Spinal cord (tissue), 10 donors: Measurements from ENCODE around the gene ZNF853. TPM values are rescaled to one million over a fixed set of nuclear protein-coding genes. Genes with fewer than 3 reads are reported as not detected.
"Not testable (repeated sequence)": the region's sequence is repeated elsewhere in the genome, so short reads cannot be mapped to it uniquely, and the experiment has no call there.

ENCODE experiments used
- DNase-seq, 6 donors: peaks; one replicate each; pipeline versions ENCODE4 v3.0.0 to v3.0.0-alpha.2; 2013 to 2015; ENCODE audit warnings: low spot score in 6 of 6, low read depth in 4 of 6
- H3K27ac ChIP-seq: one replicate; pipeline ENCODE4 v1.5.1; 2013; ENCODE audit warnings: low read depth, low read length, control low read depth
- H3K27me3 ChIP-seq: one replicate; pipeline ENCODE4 v1.6.1; 2013; ENCODE audit warnings: low read length; ENCODE audit not compliant: control insufficient read depth, insufficient read depth
- H3K36me3 ChIP-seq: one replicate; pipeline ENCODE4 v1.6.1; 2013; ENCODE audit warnings: low read length; ENCODE audit not compliant: control insufficient read depth, insufficient read depth
- H3K4me1 ChIP-seq: one replicate; pipeline ENCODE4 v1.6.1; 2013; ENCODE audit warnings: low read length; ENCODE audit not compliant: control insufficient read depth, insufficient read depth
- H3K4me3 ChIP-seq: one replicate; pipeline ENCODE4 v1.5.1; 2013; ENCODE audit warnings: low read depth, low read length, control low read depth
- H3K9me3 ChIP-seq: one replicate; pipeline ENCODE4 v1.6.1; 2013; ENCODE audit warnings: low read length; ENCODE audit not compliant: control insufficient read depth, insufficient read depth
- WGBS: methylation state at CpG from one replicate; pipeline ENCODE4 v1.1.5; 2013; ENCODE audit warnings: missing lambda C conversion rate; ENCODE audit not compliant: insufficient coverage; 5-methylcytosine and 5-hydroxymethylcytosine counted together
- polyA plus RNA-seq, 2 donors: library from polyadenylated mRNA; unstranded; fragments of 120-200 nt; gene quantifications; one replicate each; pipeline ENCODE4 v1.2.1, GENCODE V29; 2013; ENCODE audit not compliant: insufficient read length in 2 of 2
- total RNA-seq, 2 donors: library from RNA; depleted of rRNA in 1 of 2; stranded (reverse); fragments of 120-200 nt in 1 of 2; fragments of >200 nt in 1 of 2; gene quantifications; one replicate each; pipeline versions ENCODE4 v1.2.3 to v1.2.4, GENCODE V29; 2013 to 2014
- donor health status: healthy.

The ZNF853 gene
- total and polyA plus RNA-seq, 4 donors = 12.9 to 46.8 (median 28.7) TPM

DNA sequence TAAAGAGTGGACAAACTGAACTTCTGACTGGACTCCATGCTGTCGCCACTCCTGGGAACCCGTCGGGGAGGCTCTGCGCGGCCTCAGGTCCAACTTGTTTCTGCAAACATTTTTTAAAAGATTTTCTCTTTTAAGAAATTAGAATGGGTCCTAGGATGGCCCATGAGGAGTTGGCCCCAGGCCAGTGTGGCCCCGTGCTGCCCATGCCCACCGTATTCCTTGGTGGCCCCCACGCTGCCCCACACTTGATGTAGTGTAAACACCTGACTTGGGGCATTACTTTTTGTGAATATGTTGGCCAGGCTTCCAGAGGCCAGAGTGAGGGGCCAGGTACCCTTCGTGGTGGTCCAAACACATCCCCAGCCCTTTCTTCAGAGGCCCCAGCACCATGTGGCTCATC lies 41.0 kb downstream of the ZNF853 start:
- H3K36me3 ChIP-seq = peaks cover 57% of the 10 kb centered on the region
- no peak overlapping the region for H3K27ac ChIP-seq
- H3K27me3 ChIP-seq = no peaks in the 10 kb centered on the region
- no peak overlapping the region for H3K4me3 ChIP-seq
- 98% methylated on average over 8 of the region's 9 CpGs for WGBS
- peaks cover 10% of the 10 kb centered on the region for H3K4me1 ChIP-seq
- no peak for DNase-seq
- H3K9me3 ChIP-seq = no peaks in the 10 kb centered on the region

DNA sequence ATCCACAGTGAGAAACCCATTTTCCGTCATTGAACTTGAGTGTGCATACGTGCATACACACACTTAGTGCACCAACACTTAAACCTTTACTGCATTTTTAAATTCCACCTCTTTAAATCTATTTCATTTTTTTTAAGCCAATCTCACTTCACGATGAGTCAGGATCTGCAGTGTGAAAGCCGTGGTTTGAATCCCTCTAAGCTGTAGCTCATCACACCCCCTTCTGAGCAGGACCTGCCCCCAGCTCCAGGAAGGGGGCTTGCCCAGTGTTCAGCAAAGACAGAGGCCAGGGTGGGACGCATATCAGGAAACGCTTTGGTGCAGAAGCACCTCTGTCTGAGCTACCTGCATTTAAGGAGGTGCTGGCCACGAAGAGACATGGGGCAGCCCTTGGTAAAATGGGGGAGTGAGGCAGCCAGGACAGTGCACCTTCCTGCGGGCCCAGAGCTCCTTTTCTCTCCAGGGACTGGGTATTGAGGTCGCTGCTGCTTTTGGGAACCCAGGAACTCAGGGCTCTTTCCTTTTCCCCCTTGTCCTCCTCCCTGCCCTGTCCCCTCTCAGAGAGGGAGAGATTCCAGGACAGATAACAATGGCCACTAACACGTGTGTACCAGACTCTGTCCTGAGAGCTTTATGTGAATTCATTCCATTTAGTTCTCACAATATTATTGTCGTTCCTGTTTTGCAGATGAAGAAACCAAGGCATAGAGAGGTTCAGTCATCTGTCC lies 43.4 kb downstream of the ZNF853 start:
- H3K4me3 ChIP-seq = no peak overlapping the region
- 42% methylated on average over 10 of the region's 11 CpGs for WGBS
- peaks cover 10% of the 10 kb centered on the region for H3K4me1 ChIP-seq
- H3K9me3 ChIP-seq = no peaks in the 10 kb centered on the region
- H3K27ac ChIP-seq = no peak overlapping the region
- H3K36me3 ChIP-seq = peaks cover 33% of the 10 kb centered on the region
- no peak for DNase-seq
- no peaks in the 10 kb centered on the region for H3K27me3 ChIP-seq

DNA sequence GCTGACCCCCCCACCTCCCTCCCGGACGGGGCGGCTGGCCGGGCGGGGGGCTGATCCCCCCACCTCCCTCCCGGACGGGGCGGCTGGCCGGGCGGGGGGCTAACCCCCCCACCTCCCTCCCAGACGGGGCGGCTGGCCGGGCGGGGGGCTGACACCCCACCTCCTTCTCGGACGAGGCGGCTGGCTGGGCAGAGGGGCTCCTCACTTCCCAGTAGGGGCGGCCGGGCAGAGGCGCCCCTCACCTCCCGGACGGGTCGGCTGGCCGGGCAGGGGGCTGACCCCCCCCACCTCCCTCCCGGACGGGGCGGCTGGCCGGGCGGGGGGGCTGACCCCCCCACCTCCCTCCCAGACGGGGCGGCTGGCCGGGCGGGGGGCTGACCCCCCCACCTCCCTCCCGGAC lies 55.4 kb downstream of the ZNF853 start:
- not testable (repeated sequence) for H3K4me1 ChIP-seq, DNase-seq, H3K4me3 ChIP-seq, H3K27ac ChIP-seq, H3K27me3 ChIP-seq
- peaks cover 34% of the 10 kb centered on the region for H3K9me3 ChIP-seq
- 94% methylated on average over 7 of the region's 34 CpGs for WGBS
- peaks cover 14% of the 10 kb centered on the region for H3K36me3 ChIP-seq

Other genes starting within 250 kb of the ZNF853 start
- 10 to 100 TPM; 68.1 to 83.8 TPM for gene RAC1, start 241.1 kb upstream of the ZNF853 start, total RNA-seq
- gene RAC1, start 241.1 kb upstream of the ZNF853 start, polyA plus RNA-seq = 100 to 1,000 TPM; 279 to 328 TPM
- gene DAGLB, start 167.7 kb upstream of the ZNF853 start, total RNA-seq = 10 to 100 TPM; 16.4 to 17.3 TPM
- gene DAGLB, start 167.7 kb upstream of the ZNF853 start, polyA plus RNA-seq = 10 to 100 TPM; 17.2 to 21.9 TPM
- gene KDELR2, start 131.5 kb upstream of the ZNF853 start, total RNA-seq = 100 to 1,000 TPM; 101 to 149 TPM
- gene KDELR2, start 131.5 kb upstream of the ZNF853 start, polyA plus RNA-seq = 100 to 1,000 TPM; 108 to 109 TPM
- under 1 TPM; 0.30 to 0.39 TPM for gene GRID2IP, start 64.1 kb upstream of the ZNF853 start, total RNA-seq
- 1 to 10 TPM in 1 of 2 donors, under 1 TPM in 1; 0.36 to 1.2 TPM for gene GRID2IP, start 64.1 kb upstream of the ZNF853 start, polyA plus RNA-seq
- 10 to 100 TPM; 64.6 to 87.1 TPM for gene ZDHHC4, start 38.2 kb upstream of the ZNF853 start, total RNA-seq
- gene ZDHHC4, start 38.2 kb upstream of the ZNF853 start, polyA plus RNA-seq = 10 to 100 TPM; 57.0 to 61.2 TPM
- 10 to 100 TPM; 14.0 to 22.6 TPM for gene INTS15, start 25.6 kb upstream of the ZNF853 start, total RNA-seq
- gene INTS15, start 25.6 kb upstream of the ZNF853 start, polyA plus RNA-seq = 10 to 100 TPM; 51.5 to 57.0 TPM
- 10 to 100 TPM in 1 of 2 donors, 1 to 10 TPM in 1; 9.9 to 17.3 TPM for gene ZNF316, start 21.7 kb downstream of the ZNF853 start, total RNA-seq
- 10 to 100 TPM; 38.5 to 54.5 TPM for gene ZNF316, start 21.7 kb downstream of the ZNF853 start, polyA plus RNA-seq
- gene ZNF12, start 91.3 kb downstream of the ZNF853 start, total RNA-seq = 10 to 100 TPM; 32.8 to 36.0 TPM
- gene ZNF12, start 91.3 kb downstream of the ZNF853 start, polyA plus RNA-seq = 10 to 100 TPM; 20.1 to 25.9 TPM
- 1 to 10 TPM; 1.4 to 8.3 TPM for gene RSPH10B2, start 138.5 kb downstream of the ZNF853 start, total RNA-seq
- 1 to 10 TPM; 4.6 to 8.6 TPM for gene RSPH10B2, start 138.5 kb downstream of the ZNF853 start, polyA plus RNA-seq
- 100 to 1,000 TPM in 1 of 2 donors, 10 to 100 TPM in 1; 85.2 to 128 TPM for gene CCZ1B, start 210.7 kb downstream of the ZNF853 start, total RNA-seq
- gene CCZ1B, start 210.7 kb downstream of the ZNF853 start, polyA plus RNA-seq = 100 to 1,000 TPM in 1 of 2 donors, 10 to 100 TPM in 1; 60.2 to 102 TPM